Measurements from ENCODE around the gene PPP1R14D.
A peak's percentile ranks its signal among the peaks of the same experiment; 100 is the strongest.

PPP1R14D gene

GRCh38 chr15:40850576-40851112 lies 22.1 kb upstream of the PPP1R14D start:
- no peak for DNase-seq

DNA sequence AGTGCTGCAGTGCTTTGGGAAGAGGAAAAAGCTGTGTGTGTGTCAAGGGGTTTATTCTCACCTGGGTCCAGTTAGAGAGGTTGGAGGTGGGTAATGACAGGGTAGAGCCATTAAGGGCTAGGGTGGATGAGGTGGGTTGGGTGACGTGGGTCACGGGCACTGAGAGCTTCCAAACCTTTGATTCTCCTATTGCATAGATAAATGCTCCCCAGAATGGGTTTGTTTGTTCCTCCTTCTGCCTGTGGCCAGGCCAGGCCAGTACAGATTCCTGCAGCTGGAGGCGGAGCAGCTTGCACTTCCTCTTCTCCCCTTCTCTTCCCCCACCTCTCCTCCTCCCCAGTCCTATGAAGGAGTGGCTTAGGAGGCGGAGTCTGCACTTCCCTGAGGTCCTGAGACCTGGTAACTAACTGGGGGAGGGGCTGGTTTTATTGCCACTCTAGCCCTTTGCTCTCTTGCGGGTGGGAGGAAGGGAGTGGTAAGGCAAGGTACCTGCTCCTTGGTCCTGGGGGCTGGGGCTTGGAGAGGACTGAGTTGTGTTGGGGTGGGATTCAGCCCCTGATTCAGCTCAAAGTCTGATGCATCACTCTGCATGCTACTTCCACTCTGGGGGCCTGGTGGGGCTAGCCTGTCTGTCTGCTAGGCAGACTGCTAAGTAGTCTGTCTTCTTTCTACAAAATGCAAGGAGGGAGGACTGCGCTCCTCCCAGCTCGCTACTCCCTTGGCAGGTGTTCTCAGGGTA lies 18.9 kb upstream of the PPP1R14D start:
- peak; percentile 92 for DNase-seq

- peak; percentile 71 for DNase-seq
These were observed 18.3 kb upstream of the PPP1R14D start for GRCh38 chr15:40846841-40847222.

GRCh38 chr15:40845511-40846284 lies 17.2 kb upstream of the PPP1R14D start:
- no peak for DNase-seq

- DNase-seq = peak; percentile 53
These were observed 16.5 kb upstream of the PPP1R14D start for GRCh38 chr15:40845036-40845435.

- peak; percentile 59 for DNase-seq
These were observed 16.2 kb upstream of the PPP1R14D start for GRCh38 chr15:40844696-40845030.

GRCh38 chr15:40843885-40844695 lies 15.6 kb upstream of the PPP1R14D start, which contains the start of gene SPINT1:
Gene SPINT1 (plus strand): TSS chr15:40844048. CDS start chr15:40844555, 507 bp downstream.
- peak; percentile 35 for DNase-seq

- DNase-seq = no peak
These were observed 14.9 kb upstream of the PPP1R14D start for GRCh38 chr15:40843261-40843884.

- DNase-seq = no peak
These were observed 13.2 kb upstream of the PPP1R14D start for GRCh38 chr15:40841741-40842140.

- no peak for DNase-seq
These were observed 10.2 kb upstream of the PPP1R14D start for GRCh38 chr15:40838756-40839155.

DNA sequence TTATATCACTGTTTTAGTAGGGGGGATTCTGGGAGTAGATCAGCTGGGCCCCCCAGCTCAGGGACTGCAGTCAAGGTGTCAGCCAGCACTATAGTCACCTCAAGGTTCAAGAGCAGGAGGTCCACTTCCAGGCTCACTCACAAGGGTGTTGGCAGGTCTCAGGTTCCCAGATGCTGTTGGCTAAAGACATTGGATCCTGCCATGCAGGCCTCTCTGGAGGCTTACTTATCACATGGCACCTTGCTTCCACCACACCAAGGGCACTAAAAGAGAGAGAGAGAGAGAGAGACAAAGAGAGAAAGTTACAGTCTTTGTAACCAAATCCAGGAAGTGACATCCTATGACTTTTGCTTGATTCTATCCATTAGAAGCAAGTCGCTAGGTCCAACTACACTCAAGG lies 7.5 kb upstream of the PPP1R14D start:
- no peak for DNase-seq

DNA sequence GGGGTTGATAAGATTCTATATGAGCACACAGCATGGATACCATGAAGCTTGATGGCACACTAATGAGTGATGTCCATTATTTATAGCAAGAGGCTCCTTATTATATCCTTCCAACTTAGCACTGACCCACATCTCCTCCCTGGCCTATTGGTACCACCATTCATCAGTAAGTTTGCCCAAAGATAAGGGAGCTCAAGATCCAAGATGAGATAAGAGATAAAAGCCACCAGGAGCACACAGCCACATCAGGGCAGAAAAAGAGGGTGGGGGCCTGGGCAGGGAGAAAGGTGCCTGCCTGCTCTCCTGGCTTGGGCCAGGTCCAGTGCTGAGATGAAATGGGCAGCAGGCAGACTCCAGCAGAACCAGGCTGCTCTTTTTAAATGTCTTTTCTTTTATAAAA lies 4.4 kb upstream of the PPP1R14D start:
- DNase-seq = no peak

DNA sequence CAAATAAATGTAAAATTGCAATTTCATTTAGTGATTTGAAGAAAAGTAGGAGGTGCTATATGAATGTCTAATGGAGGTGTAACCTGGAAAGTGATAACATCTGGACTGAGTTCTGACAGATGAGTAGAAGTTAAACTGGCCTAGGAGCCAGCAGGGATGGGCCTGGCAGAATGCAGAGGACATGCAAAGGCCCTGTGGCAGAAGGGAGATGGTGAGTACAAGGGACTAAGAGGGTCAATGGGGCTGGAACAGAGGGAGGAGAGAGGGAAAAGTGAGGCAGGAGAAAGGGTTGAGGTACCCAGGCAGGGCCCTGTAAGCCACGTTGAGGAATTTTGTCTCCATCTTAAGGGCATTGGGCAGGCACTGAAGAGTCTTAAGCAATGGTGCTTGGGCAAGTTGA lies 3.4 kb upstream of the PPP1R14D start:
- DNase-seq = no peak

DNA sequence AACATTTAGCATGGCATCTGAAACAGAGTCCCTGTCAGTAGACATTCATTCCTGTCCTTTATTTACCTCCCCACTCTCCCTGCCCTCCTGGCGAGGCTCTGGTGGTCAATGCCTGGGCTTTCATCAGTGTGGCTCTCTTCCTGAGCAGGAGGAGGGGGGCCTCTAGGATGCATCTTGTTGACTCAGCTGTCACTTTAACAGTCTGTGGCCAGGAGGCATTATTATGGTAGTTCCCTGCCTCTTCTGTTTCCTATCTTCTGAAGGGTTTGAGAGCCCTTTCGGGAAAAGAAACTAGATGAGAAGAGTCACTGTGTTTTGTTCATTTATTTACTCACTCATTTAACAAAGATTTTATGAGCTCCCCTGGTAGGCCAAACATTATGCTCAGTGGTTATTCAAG lies 2.4 kb upstream of the PPP1R14D start:
- DNase-seq = no peak

DNA sequence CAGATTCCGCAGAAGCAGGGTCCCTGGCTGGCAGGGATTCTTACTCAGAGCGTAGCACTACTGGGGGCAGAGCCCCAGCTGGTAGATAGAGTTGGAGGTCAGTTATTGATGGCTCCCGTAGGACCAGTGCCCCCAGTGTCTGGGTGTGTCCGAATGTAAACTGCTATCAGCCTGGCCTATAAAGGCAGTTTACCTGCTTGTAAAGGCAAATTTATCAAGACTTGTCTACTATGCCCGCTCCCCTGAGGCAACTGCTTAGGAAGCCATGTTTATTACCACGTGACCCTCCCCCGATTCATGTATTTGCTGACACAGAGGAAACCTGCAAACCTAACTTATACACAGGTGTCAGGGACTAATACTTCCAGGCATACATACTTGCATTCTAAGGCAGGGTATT lies 607 bp upstream of the PPP1R14D start:
- DNase-seq = no peak

GRCh38 chr15:40826423-40827075 lies 2.0 kb downstream of the PPP1R14D start:
- DNase-seq = no peak

DNA sequence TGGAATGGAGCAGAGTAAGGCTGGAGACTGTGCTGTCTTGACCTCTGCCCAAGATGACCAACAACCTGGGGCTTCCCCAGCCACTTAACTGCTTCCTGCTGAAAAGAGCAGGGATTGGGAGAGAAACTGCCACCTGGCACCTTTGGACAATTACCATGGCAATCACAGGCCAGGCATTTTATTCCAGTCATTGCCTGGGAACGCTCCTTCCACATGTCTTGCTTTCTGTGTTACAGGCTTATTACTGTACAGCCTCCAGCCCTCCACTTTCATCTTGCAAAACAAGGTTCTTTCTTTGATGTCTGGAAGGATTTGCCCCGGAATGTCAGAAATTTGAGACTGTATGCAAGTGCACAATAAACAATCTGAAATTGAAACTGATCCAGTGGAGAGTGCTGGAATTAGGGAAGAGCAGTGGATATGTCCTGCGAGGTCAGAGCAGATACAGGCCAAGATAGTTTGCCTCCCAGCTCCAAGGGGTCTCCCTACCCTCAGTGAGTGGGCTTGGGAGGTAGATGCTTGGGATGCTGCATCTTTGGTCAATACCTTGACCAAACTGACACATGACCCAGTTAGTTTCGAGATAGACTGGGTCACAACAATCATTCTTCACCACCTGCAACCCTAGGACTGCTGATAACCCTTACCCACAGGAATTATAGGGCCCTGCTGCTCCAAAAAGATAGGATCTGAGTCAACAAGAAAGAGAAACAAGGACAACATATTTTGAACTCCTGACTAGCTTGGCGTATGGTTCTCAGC lies 2.7 kb downstream of the PPP1R14D start:
- no peak for DNase-seq

- DNase-seq = peak; percentile 60
These were observed 4.8 kb downstream of the PPP1R14D start for GRCh38 chr15:40823572-40824343.

- DNase-seq = no peak
These were observed 7.3 kb downstream of the PPP1R14D start for GRCh38 chr15:40821195-40821594.

DNA sequence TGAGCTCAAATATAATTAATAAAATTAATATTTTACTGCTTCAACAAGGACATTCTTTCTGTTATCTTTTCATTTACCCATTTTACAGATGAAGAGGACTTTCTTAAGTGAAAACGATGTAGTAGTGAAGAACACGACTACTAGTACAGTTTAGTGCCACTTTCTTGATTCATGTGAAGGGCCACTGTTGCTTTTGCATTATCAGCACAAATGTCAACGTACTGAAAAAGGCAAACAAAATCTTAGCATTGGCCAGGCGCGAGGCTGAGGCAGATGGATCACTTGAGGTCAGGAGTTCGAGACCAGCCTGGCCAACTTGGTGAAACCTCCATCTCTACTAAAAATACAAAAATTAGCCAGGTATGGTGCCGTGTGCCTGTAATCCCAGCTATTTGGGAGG lies 9.5 kb downstream of the PPP1R14D start:
- DNase-seq = no peak

Measured in inflammatory macrophage treated with lipopolysaccharide for 4 hours (primary cell).